Suprapubic skin (tissue), 4 donors: ENCODE results near the gene YJU2. TPM values are rescaled to one million over a fixed set of nuclear protein-coding genes. Genes with fewer than 3 reads are reported as not detected.
"Not testable (repeated sequence)": the region's sequence is repeated elsewhere in the genome, so short reads cannot be mapped to it uniquely, and the experiment has no call there.

Experiments used
- DNase-seq, 2 donors: peaks; one replicate each; pipeline ENCODE4 v3.0.0-alpha.2; 2019; ENCODE audit warnings: low spot score in 2 of 2
- H3K27ac ChIP-seq: fragments of 200-600 bp; sonication (generic); one replicate; pipeline ENCODE4 v1.5.1; 2019
- H3K27me3 ChIP-seq: fragments of 200-600 bp; sonication (generic); one replicate; pipeline ENCODE4 v1.5.1; 2019
- H3K36me3 ChIP-seq: fragments of 200-600 bp; sonication (generic); one replicate; pipeline ENCODE4 v1.5.1; 2019
- H3K4me1 ChIP-seq: fragments of 200-600 bp; sonication (generic); one replicate; pipeline ENCODE4 v1.5.1; 2019
- H3K4me3 ChIP-seq: fragments of 200-600 bp; sonication (generic); one replicate; pipeline ENCODE4 v1.5.1; 2019; ENCODE audit warnings: mild to moderate bottlenecking
- H3K9me3 ChIP-seq: fragments of 200-600 bp; sonication (generic); one replicate; pipeline ENCODE4 v1.5.1; 2019
- CTCF ChIP-seq, 2 donors: fragments of 200-600 bp in 1 of 2; fragments of 450-650 bp in 1 of 2; sonication (generic) in 1 of 2; IDR thresholded peaks; one replicate each; pipeline ENCODE4 v1.5.1; 2016 to 2019; ENCODE audit warnings: antibody characterized with exemption in 2 of 2, mild to moderate bottlenecking in 1 of 2, moderate library complexity in 1 of 2
- EP300 ChIP-seq: sonication (generic); formaldehyde crosslinking; IDR thresholded peaks from one replicate; pipeline ENCODE4 v1.6.1; 2017; ENCODE audit warnings: antibody characterized with exemption
- POLR2A ChIP-seq, 2 donors: fragments of 450-650 bp; IDR thresholded peaks; one replicate each; pipeline ENCODE4 v1.6.1; 2017; ENCODE audit warnings: antibody characterized with exemption in 2 of 2, mild to moderate bottlenecking in 2 of 2, moderate library complexity in 2 of 2
- POLR2AphosphoS5 ChIP-seq, 3 donors: sonication (generic); formaldehyde crosslinking; IDR thresholded peaks; one replicate each; pipeline ENCODE4 v1.6.1; 2017; ENCODE audit warnings: antibody characterized with exemption in 3 of 3
- WGBS: methylation state at CpG from one replicate; pipeline ENCODE4 v1.1.5; 2018; 5-methylcytosine and 5-hydroxymethylcytosine counted together
- total RNA-seq, 4 donors: library from RNA; depleted of rRNA; stranded (reverse); fragments of >200 nt; gene quantifications; one replicate each; pipeline ENCODE4 v1.1.0, GENCODE V29; 2016

Gene YJU2
- total RNA-seq, 4 donors from 2014 or later, result 23.3 to 34.3 (median 26.9) TPM

GRCh38 chr19:4213116-4213515 is 33.8 kb upstream of the YJU2 start:
- H3K4me1 ChIP-seq, result no peaks in the 10 kb centered on the region
- H3K36me3 ChIP-seq, result no peaks in the 10 kb centered on the region
- 88% methylated on average over 3 of the region's 3 CpGs for WGBS
- TF ChIP-seq POLR2AphosphoS5 (IDR thresholded peaks at IDR 0.05), result no peak
- no peak for TF ChIP-seq CTCF (IDR thresholded peaks at IDR 0.05)
- no peak for TF ChIP-seq EP300
- TF ChIP-seq POLR2A (IDR thresholded peaks at IDR 0.05), result no peak
- H3K4me3 ChIP-seq, result no peak overlapping the region
- peaks cover 39% of the 10 kb centered on the region for H3K27me3 ChIP-seq
- DNase-seq, result no peak
- no peak overlapping the region for H3K27ac ChIP-seq
- no peaks in the 10 kb centered on the region for H3K9me3 ChIP-seq

GRCh38 chr19:4215807-4216206 is 31.1 kb upstream of the YJU2 start:
- H3K9me3 ChIP-seq, result no peaks in the 10 kb centered on the region
- peaks cover 27% of the 10 kb centered on the region for H3K27me3 ChIP-seq
- TF ChIP-seq POLR2A (IDR thresholded peaks at IDR 0.05) (no peak), CTCF (IDR thresholded peaks at IDR 0.05) (no peak), POLR2AphosphoS5 (IDR thresholded peaks at IDR 0.05) (no peak), EP300 (no peak)
- no peak for DNase-seq
- H3K27ac ChIP-seq, result no peak overlapping the region
- 44% methylated on average over 6 of the region's 10 CpGs for WGBS
- H3K4me1 ChIP-seq, result no peaks in the 10 kb centered on the region
- no peaks in the 10 kb centered on the region for H3K36me3 ChIP-seq
- no peak overlapping the region for H3K4me3 ChIP-seq

- no peak for DNase-seq
- Histone ChIP-seq H3K4me3 (no peak overlapping the region), H3K27ac (no peak overlapping the region), H3K9me3 (no peaks in the 10 kb centered on the region), H3K36me3 (no peaks in the 10 kb centered on the region), H3K27me3 (peaks cover 19% of the 10 kb centered on the region), H3K4me1 (no peaks in the 10 kb centered on the region)
- WGBS, result 78% methylated on average over 6 of the region's 6 CpGs
- TF ChIP-seq CTCF (IDR thresholded peaks at IDR 0.05), result no peak
- no peak for TF ChIP-seq POLR2A (IDR thresholded peaks at IDR 0.05)
These were observed 30.0 kb upstream of the YJU2 start for GRCh38 chr19:4216846-4217245.

GRCh38 chr19:4217429-4218264 is 29.2 kb upstream of the YJU2 start:
- no peak for DNase-seq
- Histone ChIP-seq H3K27ac (no peak overlapping the region), H3K4me3 (no peak overlapping the region), H3K4me1 (no peaks in the 10 kb centered on the region), H3K36me3 (no peaks in the 10 kb centered on the region), H3K9me3 (no peaks in the 10 kb centered on the region), H3K27me3 (peaks cover 11% of the 10 kb centered on the region)
- 94% methylated on average over 42 of the region's 81 CpGs for whole genome bisulfite sequencing
- TF ChIP-seq POLR2A (IDR thresholded peaks at IDR 0.05) (no peak), CTCF (IDR thresholded peaks at IDR 0.05) (no peak), EP300 (no peak), POLR2AphosphoS5 (IDR thresholded peaks at IDR 0.05) (no peak)

- DNase-seq, H3K9me3 ChIP-seq, H3K27ac ChIP-seq, H3K4me3 ChIP-seq, H3K27me3 ChIP-seq, H3K36me3 ChIP-seq, H3K4me1 ChIP-seq: not testable (repeated sequence)
- 93% methylated on average over 1 of the region's 1 CpG for WGBS
These were observed 28.4 kb upstream of the YJU2 start for GRCh38 chr19:4218523-4218922.

- Histone ChIP-seq H3K4me1 (no peaks in the 10 kb centered on the region), H3K36me3 (no peaks in the 10 kb centered on the region), H3K9me3 (no peaks in the 10 kb centered on the region), H3K27me3 (peaks cover 2% of the 10 kb centered on the region), H3K27ac (no peak overlapping the region), H3K4me3 (no peak overlapping the region)
- no peak for DNase-seq
- 92% methylated on average over 7 of the region's 7 CpGs for WGBS
- TF ChIP-seq EP300, result no peak
- TF ChIP-seq CTCF (IDR thresholded peaks at IDR 0.05), result no peak
- TF ChIP-seq POLR2A (IDR thresholded peaks at IDR 0.05), result no peak
- no peak for TF ChIP-seq POLR2AphosphoS5 (IDR thresholded peaks at IDR 0.05)
These were observed 26.7 kb upstream of the YJU2 start for GRCh38 chr19:4220188-4220587.
